ENCODE data around the gene POMGNT1.
A peak's percentile ranks its signal among the peaks of the same experiment; 100 is the strongest.

The POMGNT1 gene

GRCh38 chr1:46210561-46210960 is 12.3 kb upstream of the POMGNT1 start:
- no peak for DNase-seq (ENCODE audit: low read depth in 2 of 2)

DNA sequence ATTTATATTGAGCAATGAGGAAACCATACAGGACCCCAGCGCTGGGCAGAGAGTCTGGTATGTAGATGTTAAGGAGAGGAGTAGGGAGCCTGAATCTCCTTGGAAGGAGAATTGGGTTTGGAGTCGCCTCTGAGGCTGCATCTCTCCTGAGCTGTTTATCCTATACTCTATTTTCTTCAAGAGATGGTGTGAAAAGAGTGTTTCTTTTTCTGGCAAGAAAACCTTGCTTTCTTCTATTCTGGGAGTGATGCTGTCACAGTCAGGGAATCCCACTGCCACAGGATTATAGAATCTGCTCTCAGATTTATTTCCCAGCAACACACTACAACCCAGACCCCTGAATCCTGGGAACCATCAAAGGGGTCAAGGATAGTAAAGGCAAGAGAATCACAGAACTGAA is 8.2 kb upstream of the POMGNT1 start:
- DNase-seq (ENCODE audit: low read depth in 2 of 2): no peak

- DNase-seq (ENCODE audit: low read depth in 2 of 2): no peak
These were observed 7.6 kb upstream of the POMGNT1 start for GRCh38 chr1:46205791-46206190.

DNA sequence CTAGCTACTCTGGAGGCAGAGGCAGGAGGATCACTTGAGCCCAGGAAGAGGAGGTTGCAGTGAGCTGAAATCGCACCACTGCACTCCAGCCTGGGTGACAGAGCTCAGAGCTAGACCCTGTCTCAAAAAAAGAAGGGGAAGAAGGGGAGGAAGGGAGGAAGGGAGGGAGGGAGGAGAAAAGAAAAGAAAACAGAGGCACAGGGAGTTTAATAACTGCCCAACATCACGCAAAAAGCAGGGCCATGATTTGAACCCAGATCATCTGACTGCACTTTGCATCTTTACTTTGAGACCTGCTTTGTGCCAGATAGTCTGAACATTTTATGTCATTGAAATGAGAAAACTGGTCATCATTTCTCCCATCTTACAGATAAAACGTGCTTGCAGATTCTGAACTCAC is 6.9 kb upstream of the POMGNT1 start:
- DNase-seq (ENCODE audit: low read depth in 2 of 2): no peak

- DNase-seq (ENCODE audit: low read depth in 2 of 2): no peak
These were observed 6.1 kb upstream of the POMGNT1 start for GRCh38 chr1:46204406-46204742.

DNA sequence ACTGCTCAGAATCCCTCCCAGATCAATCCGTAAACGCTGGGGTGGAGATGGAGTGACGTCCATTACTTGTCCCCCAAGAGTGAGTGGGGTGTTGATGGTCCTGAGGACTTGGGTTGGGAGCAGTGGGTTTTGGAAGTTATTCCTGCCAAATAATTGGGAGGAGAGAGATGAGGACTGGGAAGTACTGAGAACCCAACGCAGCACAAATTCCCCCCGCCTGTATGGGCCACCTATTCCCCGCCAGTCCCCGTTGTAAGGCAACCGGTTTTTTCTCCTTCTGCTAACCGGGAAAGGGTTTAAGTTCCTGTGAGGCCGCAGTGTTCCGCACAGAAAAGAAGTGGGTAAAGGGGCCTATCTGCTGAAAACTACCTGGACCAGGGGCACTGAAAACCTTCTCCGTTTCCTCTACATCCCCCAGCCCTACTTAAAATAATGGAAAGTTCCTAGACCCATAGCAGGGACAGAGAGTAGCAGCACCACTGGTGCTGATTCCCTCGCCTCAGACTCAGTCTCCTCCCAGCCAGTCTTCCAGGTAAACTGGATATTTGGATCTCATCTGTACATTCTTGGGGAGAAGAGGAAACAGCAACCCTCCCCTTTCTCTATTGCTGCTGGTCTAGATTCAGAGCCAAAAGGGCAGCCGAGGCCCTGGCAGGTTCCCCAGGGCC is 5.6 kb upstream of the POMGNT1 start:
- no peak for DNase-seq (ENCODE audit: low read depth in 2 of 2)

GRCh38 chr1:46199233-46199749 is 1.1 kb upstream of the POMGNT1 start:
- no peak for DNase-seq (ENCODE audit: low read depth in 2 of 2)

DNA sequence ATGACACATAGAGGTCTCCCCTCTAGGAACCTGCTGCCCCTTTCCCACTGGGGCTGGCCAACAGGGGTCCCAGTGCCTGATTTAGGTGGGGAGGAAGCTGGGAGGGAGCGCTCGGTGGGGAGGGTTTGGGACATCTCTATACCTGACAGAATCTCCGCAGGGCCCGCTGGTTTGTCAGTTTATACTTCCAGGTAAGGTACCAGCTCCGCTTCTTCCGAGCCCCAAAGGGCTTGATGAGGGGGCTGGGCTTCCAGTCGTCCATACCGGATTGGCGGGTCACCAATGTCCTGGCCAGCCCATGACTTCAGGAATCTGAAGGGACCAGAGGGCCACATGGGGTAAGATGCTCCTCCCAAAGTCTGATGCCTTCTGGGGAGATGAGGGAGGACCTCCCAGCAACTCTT is 672 bp downstream of the POMGNT1 start:
- DNase-seq (ENCODE audit: low read depth in 2 of 2): no peak

DNA sequence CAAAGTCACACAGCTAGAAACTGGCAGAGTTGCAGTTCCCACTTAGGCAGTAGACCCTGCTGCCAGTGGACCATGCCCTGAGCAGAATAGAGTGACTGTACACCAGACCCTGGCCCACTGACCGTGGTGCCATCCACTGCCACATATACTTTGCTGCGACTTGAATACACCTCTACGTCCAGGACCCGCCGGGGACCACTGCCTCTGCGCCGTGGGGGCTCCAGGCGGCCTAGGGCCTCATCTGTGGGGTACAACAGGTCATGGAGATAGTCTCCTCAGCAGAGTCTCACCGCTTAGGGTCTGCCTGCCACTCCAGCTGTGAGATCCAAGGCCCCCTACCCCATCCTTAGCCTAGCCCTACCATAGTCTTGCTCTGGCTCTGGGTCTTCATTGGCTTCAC is 1.6 kb downstream of the POMGNT1 start:
- DNase-seq (ENCODE audit: low read depth in 2 of 2): no peak

DNA sequence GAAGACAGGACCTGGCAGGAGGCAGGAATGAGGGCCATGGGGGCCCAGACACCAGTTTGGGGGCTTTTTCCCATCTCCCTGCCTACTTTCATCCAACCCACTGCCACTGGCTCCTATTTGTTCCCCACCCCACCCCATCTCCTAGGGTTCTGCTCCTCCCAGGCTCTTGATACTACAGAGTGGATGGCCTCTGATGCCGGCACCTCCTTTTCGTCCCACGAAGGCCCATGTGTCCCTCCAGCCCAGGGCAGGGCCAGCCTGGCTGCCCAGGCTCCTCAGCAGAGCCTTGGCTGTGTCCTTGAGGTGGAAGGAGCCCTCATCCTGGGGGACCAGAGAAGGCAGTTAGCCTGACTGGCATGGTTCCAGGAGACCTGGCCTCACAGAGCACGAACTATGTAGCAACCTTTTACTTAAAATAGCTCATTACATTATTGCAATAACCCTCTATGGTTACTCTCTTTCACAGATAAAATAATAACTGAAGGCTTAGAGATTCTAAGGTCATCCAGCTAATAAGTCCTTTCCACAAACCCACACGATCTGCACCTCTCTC is 3.5 kb downstream of the POMGNT1 start:
- no peak for DNase-seq (ENCODE audit: low read depth in 2 of 2)

- DNase-seq (ENCODE audit: low read depth in 2 of 2): no peak
These were observed 4.2 kb downstream of the POMGNT1 start for GRCh38 chr1:46193984-46194570.

GRCh38 chr1:46193285-46193684 is 4.9 kb downstream of the POMGNT1 start:
- no peak for DNase-seq (ENCODE audit: low read depth in 2 of 2)

GRCh38 chr1:46192171-46192570 is 6.1 kb downstream of the POMGNT1 start:
- DNase-seq (ENCODE audit: low read depth in 2 of 2): no peak

DNA sequence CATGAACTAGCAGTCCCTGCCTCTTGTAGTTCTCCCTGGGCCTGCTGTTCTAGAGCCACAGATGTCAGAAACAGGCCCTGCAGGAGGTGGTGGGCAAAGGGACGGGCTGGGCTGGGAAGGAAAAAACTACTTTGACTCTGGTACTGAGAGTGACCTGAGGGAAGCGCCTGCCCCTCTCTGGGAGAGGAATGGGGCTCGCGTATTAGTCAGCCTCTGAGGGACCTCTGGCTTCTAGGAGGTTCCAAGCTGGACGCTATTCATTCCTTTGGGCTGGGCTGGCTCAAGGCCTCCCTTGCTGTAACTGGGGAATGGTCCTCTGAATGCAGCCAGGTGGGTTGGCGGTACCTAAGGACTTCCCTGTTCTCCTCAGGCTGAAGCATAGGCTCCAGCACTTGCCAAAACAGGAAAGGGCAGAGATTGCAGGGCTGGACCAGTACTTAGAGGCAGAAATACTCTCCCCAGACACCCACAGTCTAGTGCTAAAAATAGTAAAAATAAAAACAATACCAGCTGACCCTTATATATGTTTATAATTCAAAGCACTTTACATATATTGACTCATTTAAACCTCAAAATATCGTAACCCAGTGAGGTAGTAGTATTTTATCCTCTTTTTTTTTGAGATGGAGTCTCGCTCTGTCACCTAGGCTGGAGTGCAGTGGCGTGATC is 7.1 kb downstream of the POMGNT1 start:
- DNase-seq (ENCODE audit: low read depth in 2 of 2): no peak

DNA sequence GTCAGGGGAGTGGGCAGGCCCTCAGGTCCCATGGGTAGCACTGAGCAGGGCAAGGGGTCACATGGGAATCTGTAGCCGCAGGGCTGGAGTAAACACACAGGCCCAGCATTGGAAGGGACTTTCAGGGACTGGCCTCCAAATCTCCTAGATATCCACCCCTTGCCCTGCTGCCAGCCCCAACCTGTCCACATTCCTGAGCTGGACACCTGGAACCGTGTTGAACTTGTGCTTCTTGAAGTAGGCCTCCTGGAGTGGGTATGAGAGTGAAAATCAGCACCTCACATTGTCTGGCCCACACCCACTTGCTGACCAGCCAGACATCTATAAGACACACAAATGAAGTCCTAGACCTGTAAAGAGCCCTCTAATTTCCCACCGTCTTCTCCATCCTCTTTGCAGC is 7.7 kb downstream of the POMGNT1 start:
- DNase-seq (ENCODE audit: low read depth in 2 of 2): no peak

GRCh38 chr1:46188295-46189030 is 9.8 kb downstream of the POMGNT1 start:
- no peak for DNase-seq (ENCODE audit: low read depth in 2 of 2)

GRCh38 chr1:46187106-46187869 is 10.9 kb downstream of the POMGNT1 start:
- no peak for DNase-seq (ENCODE audit: low read depth in 2 of 2)

- no peak for DNase-seq (ENCODE audit: low read depth in 2 of 2)
These were observed 12.2 kb downstream of the POMGNT1 start for GRCh38 chr1:46186076-46186475.

GRCh38 chr1:46184920-46185658 is 13.1 kb downstream of the POMGNT1 start:
- peak; percentile 31 to 39 for DNase-seq (ENCODE audit: low read depth in 2 of 2)

GRCh38 chr1:46183926-46184557 is 14.2 kb downstream of the POMGNT1 start:
- DNase-seq (ENCODE audit: low read depth in 2 of 2): no peak

All from stimulated activated CD4-positive, alpha-beta T cell treated with anti-CD3 and anti-CD28 coated beads, Interleukin-1b, Interleukin-23, amount 100 ng/mL, for 4 hours (primary cell).